Stimulated activated naive CD4-positive, alpha-beta T cell treated with Interleukin-2 at 50 U/mL for 16 hours (primary cell): Measurements from ENCODE around the gene ARHGDIB.

ENCODE experiments used
- DNase-seq: peaks from one replicate; lab custom pipeline; 2025; lab: John Stamatoyannopoulos, UW

Gene ARHGDIB

GRCh38 chr12:14893506-14894250 lies 67.7 kb downstream of the ARHGDIB start:
- DNase-seq: no peak

GRCh38 chr12:14892726-14893505 lies 68.5 kb downstream of the ARHGDIB start:
- DNase-seq: no peak
